Hepatocyte (in vitro differentiated cells): ENCODE measurements around the gene MEF2C. TPM values are rescaled to one million over a fixed set of nuclear protein-coding genes. Genes with fewer than 3 reads are reported as not detected.

ENCODE experiments used
- DNase-seq: peaks from one replicate; pipeline ENCODE4 v3.0.0-alpha.2; 2016; ENCODE audit warnings: low spot score
- H2AFZ ChIP-seq: fragments of 200-600 bp; sonication (generic); 2 replicates; pipeline ENCODE4 v1.6.0; 2016; ENCODE audit warnings: antibody characterized with exemption, mild to moderate bottlenecking
- H3K27ac ChIP-seq: fragments of 200-600 bp; sonication (generic); 2 replicates; pipeline ENCODE4 v1.5.1; 2016; ENCODE audit warnings: mild to moderate bottlenecking
- H3K27me3 ChIP-seq: fragments of 200-600 bp; sonication (generic); 2 replicates; pipeline ENCODE4 v1.6.1; 2016
- H3K36me3 ChIP-seq: fragments of 200-600 bp; sonication (generic); replicated peaks from 2 replicates; pipeline ENCODE4 v1.5.1; 2016; ENCODE audit warnings: low read depth; ENCODE audit not compliant: insufficient read depth
- H3K4me1 ChIP-seq: fragments of 200-600 bp; sonication (generic); 2 replicates; pipeline ENCODE4 v1.5.1; 2016; ENCODE audit warnings: mild to moderate bottlenecking, moderate library complexity; ENCODE audit not compliant: insufficient read depth
- H3K4me2 ChIP-seq: fragments of 200-600 bp; sonication (generic); 2 replicates; pipeline ENCODE4 v1.6.0; 2016
- H3K4me3 ChIP-seq: fragments of 200-600 bp; sonication (generic); 2 replicates; pipeline ENCODE4 v1.5.1; 2016; ENCODE audit warnings: mild to moderate bottlenecking
- H3K79me2 ChIP-seq: fragments of 200-600 bp; sonication (generic); 2 replicates; pipeline ENCODE4 v1.6.0; 2017; ENCODE audit warnings: mild to moderate bottlenecking
- H3K9me2 ChIP-seq: fragments of 200-600 bp; sonication (generic); replicated peaks from 2 replicates; pipeline ENCODE4 v1.6.0; 2017; ENCODE audit warnings: mild to moderate bottlenecking; ENCODE audit not compliant: insufficient read depth
- H3K9me3 ChIP-seq: fragments of 200-600 bp; sonication (generic); 2 replicates; pipeline ENCODE4 v1.5.1; 2016; ENCODE audit warnings: low read depth, mild to moderate bottlenecking
- H4K20me1 ChIP-seq: fragments of 200-600 bp; sonication (generic); 2 replicates; pipeline ENCODE4 v1.6.0; 2016; ENCODE audit warnings: mild to moderate bottlenecking; ENCODE audit not compliant: insufficient read depth, poor library complexity, severe bottlenecking
- EZH2 ChIP-seq: fragments of 200-600 bp; sonication (generic); IDR thresholded peaks from 2 replicates; pipeline ENCODE4 v1.6.1; 2016; ENCODE audit warnings: antibody characterized with exemption, mild to moderate bottlenecking, borderline replicate concordance
- EZH2phosphoT487 ChIP-seq: fragments of 200-600 bp; sonication (generic); IDR thresholded peaks from one replicate; pipeline ENCODE4 v1.6.1; 2018; ENCODE audit warnings: antibody characterized with exemption, mild to moderate bottlenecking, low read depth, moderate library complexity; ENCODE audit not compliant: unreplicated experiment, severe bottlenecking
- WGBS: methylation state at CpG from one replicate; pipeline ENCODE4 v1.1.6; 2016; ENCODE audit warnings: low lambda C conversion rate; ENCODE audit errors: missing lambda C conversion rate; 5-methylcytosine and 5-hydroxymethylcytosine counted together
- polyA plus RNA-seq: library from polyadenylated mRNA; unstranded; fragments of >200 nt; fragmentation: Nextera tagmentation; extraction: Ambion mirVana; gene quantifications from 2 replicates; pipeline ENCODE4 v1.2.1, GENCODE V29; 2016
- total RNA-seq: library from RNA; depleted of rRNA; stranded (reverse); fragments of >200 nt; gene quantifications from 2 replicates; pipeline ENCODE4 v1.2.3, GENCODE V29; 2014
- TF ChIP-seq, protein P1 (sequence below): fragments of 200-600 bp; sonication (generic); IDR thresholded peaks from 2 replicates; pipeline ENCODE4 v1.5.1; 2016; ENCODE audit warnings: antibody characterized with exemption, mild to moderate bottlenecking; ENCODE audit not compliant: poor library complexity

Gene MEF2C
- total and polyA plus RNA-seq, 2 experiments from 2014 or later = 5.9 to 14.6 TPM

DNA sequence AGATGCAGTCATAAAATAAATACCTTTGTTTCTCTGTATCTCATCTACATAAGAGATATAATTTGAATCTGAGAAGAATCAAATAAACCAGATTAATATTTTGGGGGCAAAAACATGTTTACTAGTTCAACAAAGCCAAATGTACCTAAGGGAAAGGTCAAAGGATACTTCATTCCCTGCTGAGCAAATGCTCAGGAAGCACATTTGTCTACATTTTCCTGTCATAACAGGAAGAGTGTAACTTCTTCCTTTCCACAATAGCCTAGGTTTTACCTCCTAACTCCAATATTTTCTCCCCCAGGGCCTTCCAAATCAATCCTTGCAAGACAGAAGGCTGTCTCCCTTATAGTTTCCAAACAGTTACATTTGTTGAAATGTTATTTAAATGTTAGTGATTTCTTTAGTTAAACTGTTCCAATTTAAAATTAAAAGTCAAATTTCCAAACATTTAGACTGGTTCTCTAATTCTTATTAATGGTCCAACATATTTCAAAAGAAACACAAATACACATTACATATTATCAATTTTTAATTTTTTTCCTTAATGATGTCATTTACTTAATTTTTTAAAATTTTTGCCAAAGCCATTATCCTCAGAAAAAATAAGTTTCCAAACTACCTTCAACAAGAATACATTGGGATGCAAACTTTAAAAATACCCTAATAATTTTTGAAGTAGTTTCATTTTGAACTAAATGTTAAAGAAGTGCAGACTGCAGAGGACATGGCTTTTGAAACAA lies 67.8 kb downstream of the MEF2C start:
- Histone ChIP-seq H3K27me3 (no peaks in the 10 kb centered on the region), H3K4me1 (no peaks in the 10 kb centered on the region), H3K27ac (no peak overlapping the region), H4K20me1 (no peaks in the 10 kb centered on the region), H3K4me3 (no peak overlapping the region), H3K79me2 (no peaks in the 10 kb centered on the region), H3K4me2 (no peak overlapping the region), H3K9me2 (no peaks in the 10 kb centered on the region), H2AFZ (no peak overlapping the region), H3K36me3 (no peaks in the 10 kb centered on the region), H3K9me3 (no peaks in the 10 kb centered on the region)
- DNase-seq = no peak
- TF ChIP-seq, protein P1, sequence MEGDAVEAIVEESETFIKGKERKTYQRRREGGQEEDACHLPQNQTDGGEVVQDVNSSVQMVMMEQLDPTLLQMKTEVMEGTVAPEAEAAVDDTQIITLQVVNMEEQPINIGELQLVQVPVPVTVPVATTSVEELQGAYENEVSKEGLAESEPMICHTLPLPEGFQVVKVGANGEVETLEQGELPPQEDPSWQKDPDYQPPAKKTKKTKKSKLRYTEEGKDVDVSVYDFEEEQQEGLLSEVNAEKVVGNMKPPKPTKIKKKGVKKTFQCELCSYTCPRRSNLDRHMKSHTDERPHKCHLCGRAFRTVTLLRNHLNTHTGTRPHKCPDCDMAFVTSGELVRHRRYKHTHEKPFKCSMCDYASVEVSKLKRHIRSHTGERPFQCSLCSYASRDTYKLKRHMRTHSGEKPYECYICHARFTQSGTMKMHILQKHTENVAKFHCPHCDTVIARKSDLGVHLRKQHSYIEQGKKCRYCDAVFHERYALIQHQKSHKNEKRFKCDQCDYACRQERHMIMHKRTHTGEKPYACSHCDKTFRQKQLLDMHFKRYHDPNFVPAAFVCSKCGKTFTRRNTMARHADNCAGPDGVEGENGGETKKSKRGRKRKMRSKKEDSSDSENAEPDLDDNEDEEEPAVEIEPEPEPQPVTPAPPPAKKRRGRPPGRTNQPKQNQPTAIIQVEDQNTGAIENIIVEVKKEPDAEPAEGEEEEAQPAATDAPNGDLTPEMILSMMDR = no peak
- no peak for TF ChIP-seq EZH2

DNA sequence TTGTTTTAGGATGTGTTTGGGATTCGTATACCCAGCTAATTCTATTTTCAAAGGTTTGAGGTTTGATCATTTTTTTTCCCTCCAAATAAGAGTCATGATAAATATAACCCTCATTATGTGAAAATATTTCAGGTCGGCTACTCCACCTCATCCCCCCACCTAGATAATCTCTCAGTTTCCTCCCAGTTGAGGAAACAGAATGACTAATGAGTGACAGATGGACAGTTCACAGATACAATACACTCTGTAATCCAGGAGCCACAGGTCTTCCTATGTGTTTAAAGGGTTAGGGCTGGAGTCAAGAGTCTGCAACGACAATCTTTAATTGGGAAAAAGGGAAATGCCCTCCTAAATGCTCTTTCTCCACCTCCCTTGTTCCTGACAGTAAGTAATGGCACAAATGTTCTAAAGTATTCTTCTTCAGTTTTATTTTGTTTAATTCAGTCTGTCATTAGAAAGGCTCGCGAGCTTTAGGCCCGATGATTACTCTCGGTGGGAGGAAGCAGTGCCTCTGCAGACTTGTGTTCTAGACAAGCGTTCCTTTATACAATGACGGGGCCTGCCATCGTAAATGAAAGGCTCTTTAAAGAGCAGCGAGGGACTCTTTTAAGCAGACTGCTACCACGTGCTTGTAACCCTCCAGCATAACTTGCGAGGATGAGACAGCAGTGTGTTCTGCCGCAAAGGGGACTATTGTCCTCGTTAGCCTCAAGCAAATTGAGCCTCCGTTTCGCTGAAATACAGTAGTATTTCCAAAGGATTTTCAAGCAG lies 69.0 kb downstream of the MEF2C start:
- no peak for DNase-seq
- H3K79me2 ChIP-seq = no peaks in the 10 kb centered on the region
- H3K9me2 ChIP-seq = no peaks in the 10 kb centered on the region
- H3K36me3 ChIP-seq = no peaks in the 10 kb centered on the region
- H2AFZ ChIP-seq = no peak overlapping the region
- no peaks in the 10 kb centered on the region for H3K27me3 ChIP-seq
- no peaks in the 10 kb centered on the region for H3K4me1 ChIP-seq
- H3K27ac ChIP-seq = no peak overlapping the region
- 76% methylated on average over 17 of the region's 17 CpGs for WGBS
- H3K4me3 ChIP-seq = no peak overlapping the region
- TF ChIP-seq EZH2 = no peak
- TF ChIP-seq, protein P1 = no peak
- TF ChIP-seq EZH2phosphoT487 = no peak
- no peaks in the 10 kb centered on the region for H3K9me3 ChIP-seq
- H4K20me1 ChIP-seq = no peaks in the 10 kb centered on the region
- no peak overlapping the region for H3K4me2 ChIP-seq

DNA sequence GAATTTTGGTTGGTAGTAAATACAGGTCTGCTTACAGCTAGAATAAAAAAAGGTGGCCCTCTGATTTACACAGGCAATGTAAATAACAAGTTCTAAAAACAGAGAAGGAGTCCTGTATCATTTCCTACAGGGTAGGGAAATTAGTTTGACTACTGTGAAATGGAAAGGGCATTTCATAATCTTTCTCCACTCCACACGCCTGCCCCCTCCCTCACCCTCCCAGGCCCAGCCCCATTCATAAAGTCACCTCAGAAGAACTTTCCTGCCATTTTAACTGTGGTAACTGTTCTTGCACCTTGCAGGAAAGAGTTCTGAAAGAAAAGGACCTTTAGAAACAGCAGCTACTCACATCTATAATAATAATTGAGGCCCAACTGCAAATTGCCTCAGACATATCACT lies 69.7 kb downstream of the MEF2C start:
- no peaks in the 10 kb centered on the region for H3K79me2 ChIP-seq
- no peaks in the 10 kb centered on the region for H3K27me3 ChIP-seq
- no peaks in the 10 kb centered on the region for H3K9me3 ChIP-seq
- WGBS = 93% methylated on average over 1 of the region's 1 CpG
- H3K4me2 ChIP-seq = no peak overlapping the region
- no peaks in the 10 kb centered on the region for H3K36me3 ChIP-seq
- no peak overlapping the region for H3K27ac ChIP-seq
- no peak overlapping the region for H2AFZ ChIP-seq
- H3K9me2 ChIP-seq = no peaks in the 10 kb centered on the region
- no peaks in the 10 kb centered on the region for H4K20me1 ChIP-seq
- no peaks in the 10 kb centered on the region for H3K4me1 ChIP-seq
- DNase-seq = no peak
- no peak overlapping the region for H3K4me3 ChIP-seq
- TF ChIP-seq EZH2phosphoT487 = no peak

DNA sequence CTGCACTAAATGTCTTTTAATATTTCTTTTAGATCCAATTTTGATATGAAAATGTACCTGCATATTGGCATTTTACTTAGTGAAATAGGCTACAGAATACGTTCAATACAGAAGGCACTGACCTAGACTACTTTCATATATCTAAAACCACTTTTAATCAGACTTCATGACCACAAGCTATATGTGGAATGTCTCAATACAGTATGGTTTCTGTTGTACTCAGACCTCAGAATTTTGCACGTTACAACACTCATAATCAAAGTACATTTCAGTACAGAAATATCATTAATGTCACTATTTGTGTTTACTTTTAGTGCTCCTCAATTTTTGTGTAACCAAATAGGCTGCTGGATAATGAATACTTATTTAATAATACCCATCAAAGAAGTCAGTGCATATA lies 74.8 kb downstream of the MEF2C start:
- DNase-seq = no peak
- no peak overlapping the region for H2AFZ ChIP-seq
- H3K9me2 ChIP-seq = no peaks in the 10 kb centered on the region
- no peaks in the 10 kb centered on the region for H4K20me1 ChIP-seq
- no peak overlapping the region for H3K4me2 ChIP-seq
- 88% methylated on average over 2 of the region's 2 CpGs for WGBS
- H3K27me3 ChIP-seq = no peaks in the 10 kb centered on the region
- TF ChIP-seq, protein P1 = no peak
- no peak for TF ChIP-seq EZH2phosphoT487
- no peak for TF ChIP-seq EZH2
- H3K4me3 ChIP-seq = no peak overlapping the region
- H3K9me3 ChIP-seq = no peaks in the 10 kb centered on the region
- no peaks in the 10 kb centered on the region for H3K36me3 ChIP-seq
- H3K4me1 ChIP-seq = no peaks in the 10 kb centered on the region
- no peaks in the 10 kb centered on the region for H3K79me2 ChIP-seq
- H3K27ac ChIP-seq = no peak overlapping the region
